ENCODE measurements around the gene BCO1. TPM values are rescaled to one million over a fixed set of nuclear protein-coding genes. Genes with fewer than 3 reads are reported as not detected.
"Not testable (repeated sequence)": the region's sequence is repeated elsewhere in the genome, so short reads cannot be mapped to it uniquely, and the experiment has no call there.

Gene BCO1
- total and polyA plus RNA-seq, 12 donors, result 0.20 to 0.42 TPM; not detected in 10

DNA sequence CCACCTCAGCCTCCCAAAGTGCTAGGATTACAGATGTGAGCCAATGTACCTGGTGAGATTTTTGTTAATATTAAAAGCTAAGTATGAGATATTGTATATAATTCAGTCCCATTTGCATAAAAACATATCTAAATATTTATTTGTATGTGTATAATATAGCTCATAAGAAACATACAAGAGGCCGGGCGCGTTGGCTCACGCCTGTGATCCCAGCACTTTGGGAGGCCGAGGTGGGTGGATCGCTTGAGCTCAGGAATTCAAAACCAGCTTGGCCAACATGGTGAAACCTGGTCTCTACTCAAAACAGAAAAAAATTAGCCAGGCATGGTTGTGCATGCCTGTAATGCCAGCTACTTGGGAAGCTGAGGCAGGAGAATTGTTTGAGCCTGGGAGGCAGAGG, 16.8 kb upstream of the BCO1 start:
- H3K36me3 ChIP-seq, result no peaks in the 10 kb centered on the region
- ATAC-seq (no peak), DNase-seq (no peak)
- TF ChIP-seq, protein P1, sequence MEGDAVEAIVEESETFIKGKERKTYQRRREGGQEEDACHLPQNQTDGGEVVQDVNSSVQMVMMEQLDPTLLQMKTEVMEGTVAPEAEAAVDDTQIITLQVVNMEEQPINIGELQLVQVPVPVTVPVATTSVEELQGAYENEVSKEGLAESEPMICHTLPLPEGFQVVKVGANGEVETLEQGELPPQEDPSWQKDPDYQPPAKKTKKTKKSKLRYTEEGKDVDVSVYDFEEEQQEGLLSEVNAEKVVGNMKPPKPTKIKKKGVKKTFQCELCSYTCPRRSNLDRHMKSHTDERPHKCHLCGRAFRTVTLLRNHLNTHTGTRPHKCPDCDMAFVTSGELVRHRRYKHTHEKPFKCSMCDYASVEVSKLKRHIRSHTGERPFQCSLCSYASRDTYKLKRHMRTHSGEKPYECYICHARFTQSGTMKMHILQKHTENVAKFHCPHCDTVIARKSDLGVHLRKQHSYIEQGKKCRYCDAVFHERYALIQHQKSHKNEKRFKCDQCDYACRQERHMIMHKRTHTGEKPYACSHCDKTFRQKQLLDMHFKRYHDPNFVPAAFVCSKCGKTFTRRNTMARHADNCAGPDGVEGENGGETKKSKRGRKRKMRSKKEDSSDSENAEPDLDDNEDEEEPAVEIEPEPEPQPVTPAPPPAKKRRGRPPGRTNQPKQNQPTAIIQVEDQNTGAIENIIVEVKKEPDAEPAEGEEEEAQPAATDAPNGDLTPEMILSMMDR (IDR thresholded peaks at IDR 0.05), result no peak
- no peak overlapping the region for H3K4me3 ChIP-seq
- no peaks in the 10 kb centered on the region for H3K9me3 ChIP-seq
- no peak overlapping the region for H3K27ac ChIP-seq
- H3K27me3 ChIP-seq, result no peaks in the 10 kb centered on the region
- WGBS, 2 donors, result 80 to 90% methylated on average over 6 of the region's 6 CpGs
- H3K4me1 ChIP-seq, result peaks cover 0 to 12% (median 0%) of the 10 kb centered on the region in 9 donors
- intact Hi-C loops (cut with DNase I), result loop anchor here in 1 of 10 donors (10.0 kb wide), 1 partner anchor 93 kb away; the partner anchor contains the start of gene GAN

GRCh38 chr16:81224824-81225223, 13.7 kb upstream of the BCO1 start:
- no peaks in the 10 kb centered on the region for H3K9me3 ChIP-seq
- TF ChIP-seq, protein P1 (IDR thresholded peaks at IDR 0.05), result no peak
- H3K4me1 ChIP-seq, result peaks cover 0 to 12% (median 0%) of the 10 kb centered on the region in 9 donors
- no peaks in the 10 kb centered on the region for H3K27me3 ChIP-seq
- no peak for DNase-seq
- H3K36me3 ChIP-seq, result no peaks in the 10 kb centered on the region
- H3K4me3 ChIP-seq, result no peak overlapping the region
- WGBS, 2 donors, result 42 to 72% methylated on average over 1 of the region's 1 CpG
- intact Hi-C loops (cut with DNase I), result loop anchor here in 1 of 10 donors (10.0 kb wide), 1 partner anchor 90 kb away; the partner anchor contains the start of gene GAN
- no peak overlapping the region for H3K27ac ChIP-seq
- ATAC-seq, result no peak

GRCh38 chr16:81225697-81226096, 12.8 kb upstream of the BCO1 start:
- not testable (repeated sequence) for H3K4me3 ChIP-seq, ATAC-seq, H3K27me3 ChIP-seq, H3K9me3 ChIP-seq, H3K36me3 ChIP-seq, DNase-seq, H3K27ac ChIP-seq
- intact Hi-C loops (cut with DNase I), result loop anchor here in 1 of 10 donors (10.0 kb wide), 1 partner anchor 89 kb away; the partner anchor contains the start of gene GAN
- 80 to 93% methylated on average over 5 of the region's 5 CpGs for WGBS, 2 donors
- peaks cover 0 to 12% (median 0%) of the 10 kb centered on the region in 9 donors for H3K4me1 ChIP-seq

DNA sequence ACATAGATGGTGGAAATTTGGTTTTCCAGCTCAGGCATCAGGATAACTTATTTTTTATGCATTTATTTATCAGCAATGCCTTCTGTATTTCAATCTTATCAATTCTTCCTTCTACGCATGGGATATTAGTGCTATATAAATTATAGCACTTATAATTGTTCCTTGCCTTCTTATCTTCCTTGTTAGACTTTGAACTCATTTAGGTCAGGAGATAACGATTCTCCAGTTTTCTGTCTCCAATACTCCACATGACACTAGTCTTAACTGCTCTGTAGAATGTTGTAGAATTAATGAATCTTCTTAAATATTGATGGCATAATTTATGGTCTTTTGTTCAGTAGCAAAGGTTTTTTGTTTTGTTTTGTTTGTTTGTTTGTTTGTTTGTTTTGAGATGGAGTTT, 10.7 kb upstream of the BCO1 start:
- 80 to 90% methylated on average over 2 of the region's 2 CpGs for WGBS, 2 donors
- intact Hi-C loops (cut with DNase I), result loop anchor here in 1 of 10 donors (10.0 kb wide), 1 partner anchor 87 kb away; the partner anchor contains the start of gene GAN
- Histone ChIP-seq H3K4me3 (no peak overlapping the region), H3K27me3 (no peaks in the 10 kb centered on the region), H3K9me3 (no peaks in the 10 kb centered on the region), H3K36me3 (no peaks in the 10 kb centered on the region), H3K4me1 (peaks cover 0 to 9% (median 0%) of the 10 kb centered on the region in 9 donors), H3K27ac (no peak overlapping the region)
- DNase-seq (no peak), ATAC-seq (no peak)
- TF ChIP-seq, protein P1 (IDR thresholded peaks at IDR 0.05), result no peak

- Histone ChIP-seq H3K9me3 (no peaks in the 10 kb centered on the region), H3K27ac (no peak overlapping the region), H3K36me3 (no peaks in the 10 kb centered on the region), H3K4me3 (no peak overlapping the region), H3K27me3 (no peaks in the 10 kb centered on the region), H3K4me1 (no peaks in the 10 kb centered on the region)
- ATAC-seq, result no peak
- intact Hi-C loops (cut with DNase I), result loop anchor here in 1 of 10 donors (10.0 kb wide), 1 partner anchor 85 kb away; the partner anchor contains the start of gene GAN
- TF ChIP-seq, protein P1 (IDR thresholded peaks at IDR 0.05), result no peak
- 65 to 82% methylated on average over 7 of the region's 7 CpGs for WGBS, 2 donors
- DNase-seq, result no peak
These were observed 8.7 kb upstream of the BCO1 start for GRCh38 chr16:81229811-81230210.
